Suppressor macrophage treated with lipopolysaccharide for 1 hour (primary cell): ENCODE measurements around the gene SMAD5.
A peak's percentile ranks its signal among the peaks of the same experiment; 100 is the strongest.

Experiments used
- DNase-seq, 3 donors: peaks; one replicate each; pipeline ENCODE4 v3.0.0-alpha.2; 2020 to 2022

Gene SMAD5

DNA sequence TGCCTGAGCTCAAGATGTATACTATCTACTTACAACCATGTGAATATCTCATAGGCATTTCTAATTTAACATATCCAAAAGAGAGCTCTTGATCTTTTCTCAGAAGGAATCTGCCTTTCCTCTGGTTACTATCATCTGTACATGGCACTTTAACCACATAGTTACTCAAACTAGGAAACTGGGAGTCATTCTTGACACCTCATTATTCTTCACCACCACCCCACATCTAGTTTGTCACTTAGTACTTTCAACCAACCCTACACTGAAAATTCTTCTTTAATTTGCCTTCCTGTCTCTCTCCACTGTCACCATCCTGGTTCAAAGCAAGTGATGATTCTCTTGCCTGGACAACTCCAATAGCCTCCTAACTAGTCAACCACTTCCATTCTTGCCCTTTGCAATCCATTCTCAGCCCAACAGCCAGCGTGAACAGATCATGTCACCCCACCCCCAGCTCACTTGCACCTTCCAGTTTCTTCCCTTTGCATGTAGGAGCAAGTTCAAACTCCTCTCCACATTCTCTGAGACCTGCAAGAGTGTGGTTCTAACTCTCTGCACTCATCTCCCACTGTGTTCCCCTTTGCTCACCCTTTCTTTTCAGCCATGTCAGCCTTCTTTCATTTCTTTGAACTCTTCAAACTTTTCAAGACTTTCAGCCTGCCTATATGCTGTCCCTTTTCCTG lies 17.3 kb upstream of the SMAD5 start:
- DNase-seq: no peak

DNA sequence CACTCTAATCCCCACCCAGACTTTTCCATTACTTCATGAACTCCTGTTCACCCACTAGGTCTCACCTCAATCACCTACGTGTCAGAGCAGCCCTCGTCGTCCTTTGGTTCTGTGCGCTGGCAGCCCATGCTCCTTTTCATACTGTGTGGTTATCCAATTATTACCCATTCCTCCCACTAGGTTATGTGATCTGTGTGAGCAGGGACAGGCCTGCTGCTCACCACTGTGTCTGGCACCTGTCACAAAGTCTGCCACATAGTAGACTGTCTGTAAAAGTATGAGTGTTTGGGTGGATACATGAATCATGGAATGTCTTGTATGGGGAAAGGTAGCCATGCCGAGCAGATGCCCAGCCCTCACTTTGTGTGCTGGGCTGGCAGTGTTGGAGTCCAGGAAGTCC lies 12.1 kb upstream of the SMAD5 start:
- no peak for DNase-seq

DNA sequence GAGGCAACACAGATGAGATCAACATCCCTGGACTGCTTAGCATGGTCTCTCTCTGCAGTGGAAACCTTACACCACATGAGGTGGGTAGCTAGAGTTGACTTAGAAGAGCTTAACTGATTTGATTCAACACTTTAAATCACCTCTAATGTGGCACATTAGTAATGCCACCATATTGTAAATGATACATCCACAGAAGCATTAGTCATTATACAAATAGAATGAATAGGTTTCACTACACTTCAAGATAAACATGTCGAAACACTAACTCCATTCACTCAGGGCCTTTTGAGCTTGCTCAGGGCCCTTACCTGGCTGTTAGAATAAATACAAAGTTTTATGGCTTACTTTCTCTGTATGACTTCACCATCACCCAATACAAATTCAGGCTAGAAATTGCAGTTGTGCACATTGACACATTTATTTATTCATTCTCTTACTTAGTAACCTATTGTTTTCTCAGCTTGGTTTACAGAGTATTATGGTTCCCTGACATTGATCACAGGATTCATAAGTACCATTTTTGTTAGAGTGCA lies 9.3 kb upstream of the SMAD5 start:
- DNase-seq: no peak

DNA sequence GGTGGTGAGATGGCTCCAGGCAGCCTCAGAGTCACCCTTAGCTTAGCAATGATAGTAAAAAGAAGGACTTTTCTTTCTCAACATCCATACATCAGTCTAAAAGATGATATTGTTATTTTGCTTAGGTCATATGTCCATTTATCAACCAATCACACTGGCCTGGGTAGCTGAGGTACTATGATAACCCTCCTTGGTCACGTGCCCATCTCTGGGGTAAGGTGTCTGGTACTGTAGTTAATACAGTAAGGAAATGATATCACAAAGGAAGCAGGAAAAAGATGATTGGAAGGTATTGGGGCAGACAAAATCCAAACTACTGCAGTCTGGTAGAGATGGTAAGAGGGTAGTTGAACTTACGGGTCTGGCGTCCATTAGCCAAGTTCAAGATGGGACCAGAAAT lies 5.1 kb upstream of the SMAD5 start:
- DNase-seq: no peak

DNA sequence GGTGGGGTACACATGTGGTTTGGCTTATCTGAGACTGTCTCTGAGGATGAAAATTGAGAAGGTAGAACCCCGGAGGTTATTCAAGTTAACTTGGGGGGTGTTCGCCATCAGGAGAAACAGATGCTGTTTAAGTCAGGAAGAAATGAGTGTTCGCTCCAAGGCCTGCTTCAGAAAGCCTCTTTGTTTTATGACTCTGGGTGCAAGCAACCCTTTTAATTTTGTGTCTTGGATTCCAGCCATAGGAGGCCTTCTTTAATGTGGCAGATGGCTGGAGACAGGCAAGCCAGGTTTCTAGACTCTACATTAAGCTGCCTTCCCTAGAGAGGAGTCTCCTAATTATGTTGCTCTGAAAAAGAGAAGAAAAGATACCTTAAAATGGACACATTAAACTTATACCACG lies 4.2 kb upstream of the SMAD5 start:
- no peak for DNase-seq

- DNase-seq: no peak
These were observed 3.2 kb upstream of the SMAD5 start for GRCh38 chr5:136129445-136129844.

DNA sequence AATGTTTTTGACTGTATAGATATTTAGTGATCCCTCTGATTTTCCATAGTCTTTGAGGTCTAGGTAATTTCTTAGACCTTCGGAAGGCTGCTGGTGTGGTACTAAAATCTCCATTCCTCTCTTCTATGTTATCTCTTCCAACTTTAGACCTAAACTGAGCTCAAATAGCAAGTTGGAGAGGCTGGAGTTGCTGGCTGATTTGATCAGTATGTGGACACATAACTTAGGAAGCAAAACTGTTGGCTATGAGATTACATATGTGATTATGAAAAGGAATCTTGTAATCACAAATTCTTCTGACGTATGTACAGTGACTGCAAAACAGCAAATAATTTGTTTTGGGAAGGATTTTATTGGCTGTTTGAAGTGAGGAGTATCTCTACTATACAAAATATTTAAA lies 2.1 kb upstream of the SMAD5 start:
- DNase-seq: no peak

DNA sequence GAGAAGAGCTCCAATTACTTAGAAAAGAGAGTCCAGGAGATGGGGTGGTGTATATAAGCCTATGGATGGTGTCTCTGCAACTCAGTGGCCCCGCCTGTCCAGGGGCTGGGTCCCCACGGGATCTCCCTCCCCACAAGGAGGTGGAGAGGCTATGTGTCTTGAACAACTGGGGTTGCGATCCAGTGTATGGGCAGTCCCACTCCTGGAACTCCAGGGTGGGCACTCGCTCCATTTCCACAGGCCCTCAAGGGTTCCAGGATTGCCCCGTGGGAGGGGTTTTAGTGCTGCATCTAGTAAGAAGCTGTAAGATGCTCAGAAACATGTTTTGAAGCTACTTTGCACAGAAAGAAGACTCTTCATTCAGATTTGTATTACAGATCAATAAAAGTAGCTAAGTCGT lies 558 bp upstream of the SMAD5 start:
- peak in 1 of 3 donors; percentile 6 for DNase-seq

GRCh38 chr5:136133222-136133921 lies 727 bp downstream of the SMAD5 start:
- DNase-seq: peak; percentile 53 to 62 (median 54)

DNA sequence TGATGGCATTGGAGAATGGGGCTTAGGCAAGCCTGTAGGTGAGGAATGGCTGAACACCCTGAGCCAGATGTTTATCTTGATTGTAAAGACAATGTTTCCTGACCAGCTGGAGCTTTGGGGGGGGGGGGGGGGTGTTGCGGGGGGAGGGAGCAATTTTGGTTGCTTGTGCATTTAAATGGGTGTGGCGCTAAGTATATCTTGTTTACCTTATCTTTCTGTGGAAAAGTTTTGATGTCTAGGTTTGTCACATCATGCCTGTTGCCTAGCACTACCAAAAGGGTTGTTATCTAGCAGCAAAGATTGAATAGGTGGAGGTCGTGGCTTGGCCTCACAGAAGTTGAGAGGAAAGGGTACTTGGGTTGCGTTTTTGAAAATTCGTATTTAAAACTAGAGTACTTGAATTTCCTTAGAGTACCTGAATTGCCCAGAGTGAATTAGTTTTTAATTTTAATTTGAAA lies 1.3 kb downstream of the SMAD5 start:
- DNase-seq: no peak

GRCh38 chr5:136134653-136135052 lies 2.0 kb downstream of the SMAD5 start:
- DNase-seq: no peak

DNA sequence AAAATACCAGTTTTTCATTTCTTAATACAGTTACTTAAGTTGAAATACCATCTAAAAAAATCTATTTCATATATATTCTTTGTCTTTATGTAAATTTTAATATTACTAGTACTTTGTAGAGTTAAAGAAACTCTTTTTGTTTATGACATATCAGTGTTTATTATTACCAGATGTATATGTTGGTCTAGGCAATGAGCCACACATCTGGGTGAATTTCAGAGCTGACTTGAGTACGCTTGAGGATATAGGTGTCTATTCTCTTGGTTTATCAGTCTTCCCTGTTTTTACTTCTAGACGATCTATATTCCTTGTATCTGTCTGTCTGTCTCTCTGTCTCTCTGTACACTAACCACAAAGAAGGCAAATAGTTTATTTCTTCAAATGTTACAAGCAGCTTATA lies 2.9 kb downstream of the SMAD5 start:
- DNase-seq: no peak

DNA sequence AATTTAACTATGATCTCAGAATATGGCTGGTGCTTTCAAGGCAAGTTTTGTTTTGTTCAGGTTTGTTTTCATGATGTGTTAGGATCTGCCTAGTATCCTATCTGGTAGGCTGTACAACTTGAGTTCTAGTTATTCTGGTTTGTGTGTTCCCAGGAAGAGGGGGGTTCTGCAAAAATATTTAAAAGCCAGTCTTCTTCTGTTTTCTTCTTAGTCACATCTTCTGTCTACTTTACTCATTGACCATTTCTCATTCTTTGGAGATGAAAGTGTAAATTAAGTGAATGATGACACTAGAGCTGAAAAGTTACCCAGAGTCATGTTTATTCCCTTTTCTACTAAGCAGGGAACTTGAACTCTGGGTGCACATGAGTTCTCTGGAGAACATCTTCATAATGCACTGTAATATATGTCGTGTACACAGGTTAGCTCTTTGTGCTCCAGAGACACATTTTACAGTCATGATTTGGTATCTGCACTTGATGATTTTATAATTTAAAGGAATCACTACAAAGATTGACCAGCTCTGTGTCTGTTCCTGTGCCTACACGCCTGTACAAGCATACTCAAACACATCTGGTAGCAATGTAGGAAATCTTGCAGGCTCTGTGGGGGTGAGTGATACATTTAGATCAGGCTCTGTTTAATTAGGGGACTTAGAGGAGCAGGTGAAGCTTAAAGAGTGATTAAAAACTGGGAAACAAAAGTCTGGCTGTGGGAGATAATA lies 5.0 kb downstream of the SMAD5 start:
- peak in 2 of 3 donors; percentile 14 to 35 for DNase-seq

DNA sequence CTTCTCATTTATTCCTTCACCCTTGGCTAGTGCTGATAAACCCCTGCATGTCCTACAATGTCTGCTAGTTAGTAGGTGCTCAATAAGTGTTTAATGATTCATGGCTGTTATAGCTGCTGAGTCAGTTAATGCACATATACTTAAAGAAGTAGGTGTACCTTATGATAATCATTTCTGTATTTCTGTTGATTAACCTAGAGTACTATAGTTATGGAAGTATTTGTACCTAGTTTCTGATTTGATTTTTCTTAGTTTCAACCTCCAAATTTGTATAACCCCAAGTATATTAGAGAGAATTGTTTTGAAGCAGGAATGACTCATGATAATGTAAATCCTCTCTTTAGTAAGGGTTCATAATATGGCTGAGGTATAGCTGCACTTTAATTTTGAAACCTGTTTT lies 8.9 kb downstream of the SMAD5 start:
- no peak for DNase-seq

DNA sequence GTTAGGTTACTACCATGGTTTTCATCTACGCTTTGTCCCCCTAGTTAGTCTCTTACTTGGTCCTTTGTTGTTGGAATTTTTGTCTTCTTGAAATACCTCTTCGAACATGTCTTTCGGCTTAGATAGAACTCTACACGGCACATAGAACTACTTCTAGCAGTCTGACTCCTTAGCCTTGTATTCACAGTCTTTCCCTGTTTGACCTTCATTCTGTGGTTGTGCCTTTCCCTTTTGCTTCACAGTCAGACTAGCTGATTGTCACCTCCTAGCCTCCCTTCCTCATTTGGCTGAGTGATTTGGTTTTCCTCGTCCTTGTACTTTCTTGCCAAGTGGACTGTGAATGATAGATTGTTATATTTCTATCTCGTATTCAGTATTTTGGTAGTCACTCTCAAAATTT lies 10.7 kb downstream of the SMAD5 start:
- DNase-seq: peak in 1 of 3 donors; percentile 5

DNA sequence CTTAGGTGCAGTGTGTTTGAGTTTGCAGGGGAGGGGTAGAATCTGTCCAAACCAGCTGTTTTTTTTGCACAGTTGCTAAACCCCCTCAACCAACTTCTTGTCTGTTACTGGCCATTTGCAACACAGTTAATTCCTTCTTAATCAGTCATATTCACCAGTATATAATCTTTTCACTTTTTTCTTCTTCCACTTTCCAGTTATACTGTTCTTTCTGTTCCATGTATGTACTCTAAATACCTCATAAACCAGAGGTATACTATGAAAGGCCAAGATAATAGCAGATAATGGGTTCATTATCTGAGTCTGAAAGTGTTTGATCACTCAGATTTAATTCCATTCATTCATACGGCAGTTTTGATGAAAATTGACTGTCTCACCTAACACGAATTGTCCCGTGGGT lies 11.1 kb downstream of the SMAD5 start:
- DNase-seq: no peak

- DNase-seq: no peak
These were observed 12.4 kb downstream of the SMAD5 start for GRCh38 chr5:136145030-136145429.

GRCh38 chr5:136146201-136146600 lies 13.6 kb downstream of the SMAD5 start:
- DNase-seq: no peak

GRCh38 chr5:136147632-136148031 lies 15.0 kb downstream of the SMAD5 start:
- no peak for DNase-seq

GRCh38 chr5:136149891-136150290 lies 17.2 kb downstream of the SMAD5 start:
- no peak for DNase-seq

- DNase-seq: no peak
These were observed 21.1 kb downstream of the SMAD5 start for GRCh38 chr5:136153581-136154236.

DNA sequence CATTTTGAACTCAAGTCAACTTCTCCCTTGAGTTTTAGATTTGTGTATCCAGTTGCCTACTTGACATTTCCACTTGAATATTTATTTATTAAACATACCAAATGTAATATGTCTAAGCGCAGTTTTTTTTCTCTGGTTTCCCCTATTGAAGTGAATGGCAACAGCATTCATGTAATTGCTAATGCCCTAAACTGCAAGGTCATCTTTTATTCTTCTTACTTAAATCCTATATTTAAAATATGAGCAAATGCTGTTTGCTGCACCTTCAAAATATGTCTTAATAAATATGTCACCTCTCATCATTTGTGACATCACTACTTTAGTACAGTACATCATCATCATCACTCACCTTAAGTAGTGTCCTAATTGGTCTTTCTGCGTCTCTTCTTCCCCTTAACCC lies 22.4 kb downstream of the SMAD5 start:
- no peak for DNase-seq

- no peak for DNase-seq
These were observed 23.1 kb downstream of the SMAD5 start for GRCh38 chr5:136155761-136156160.
